ENCODE data around the gene PELI2. TPM values are rescaled to one million over a fixed set of nuclear protein-coding genes. Genes with fewer than 3 reads are reported as not detected.
"Not testable (repeated sequence)": the region's sequence is repeated elsewhere in the genome, so short reads cannot be mapped to it uniquely, and the experiment has no call there.

PELI2 gene
- total RNA-seq, 2 donors from 2014 or later = 16.0 to 17.5 TPM

GRCh38 chr14:56161658-56162057 is 43.4 kb downstream of the PELI2 start:
- intact Hi-C loops (cut with DNase I) = no loop called here
- no peak for DNase-seq (ENCODE audit: low spot score)

GRCh38 chr14:56162476-56162875 is 44.3 kb downstream of the PELI2 start:
- no peak for DNase-seq (ENCODE audit: low spot score)
- intact Hi-C loops (cut with DNase I) = no loop called here

GRCh38 chr14:56166579-56166978 is 48.4 kb downstream of the PELI2 start:
- DNase-seq (ENCODE audit: low spot score); intact Hi-C loops (cut with DNase I): not testable (repeated sequence)

GRCh38 chr14:56168007-56168616 is 49.9 kb downstream of the PELI2 start:
- intact Hi-C loops (cut with DNase I) = loop anchor here in 1 of 2 donors (1.0 kb wide), 1 partner anchor 33 kb away; no protein-coding TSS in a partner anchor
- no peak for DNase-seq (ENCODE audit: low spot score)

GRCh38 chr14:56170028-56170427 is 51.8 kb downstream of the PELI2 start:
- no peak for DNase-seq (ENCODE audit: low spot score)
- intact Hi-C loops (cut with DNase I) = no loop called here

GRCh38 chr14:56170877-56171422 is 52.7 kb downstream of the PELI2 start:
- intact Hi-C loops (cut with DNase I) = no loop called here

GRCh38 chr14:56172074-56172473 is 53.9 kb downstream of the PELI2 start:
- no peak for DNase-seq (ENCODE audit: low spot score)
- intact Hi-C loops (cut with DNase I) = no loop called here

More at GRCh38 chr14:56170877-56171422, 52.7 kb downstream of the PELI2 start:
- DNase-seq (ENCODE audit: low spot score) = no peak

GRCh38 chr14:56172571-56172971 is 54.4 kb downstream of the PELI2 start:
- DNase-seq (ENCODE audit: low spot score) = no peak
- intact Hi-C loops (cut with DNase I) = no loop called here

GRCh38 chr14:56173365-56173922 is 55.2 kb downstream of the PELI2 start:
- DNase-seq (ENCODE audit: low spot score) = no peak
- intact Hi-C loops (cut with DNase I) = no loop called here

- DNase-seq (ENCODE audit: low spot score) = no peak
- intact Hi-C loops (cut with DNase I) = no loop called here
Measured at GRCh38 chr14:56175773-56176172, 57.6 kb downstream of the PELI2 start.

GRCh38 chr14:56176530-56176929 is 58.3 kb downstream of the PELI2 start:
- intact Hi-C loops (cut with DNase I) = no loop called here
- no peak for DNase-seq (ENCODE audit: low spot score)

- no peak for DNase-seq (ENCODE audit: low spot score)
- intact Hi-C loops (cut with DNase I) = no loop called here
Measured at GRCh38 chr14:56177036-56177435, 58.8 kb downstream of the PELI2 start.

- DNase-seq (ENCODE audit: low spot score) = no peak
- intact Hi-C loops (cut with DNase I) = no loop called here
Measured at GRCh38 chr14:56180754-56181542, 62.7 kb downstream of the PELI2 start.

- intact Hi-C loops (cut with DNase I) = no loop called here
- DNase-seq (ENCODE audit: low spot score) = no peak
Measured at GRCh38 chr14:56181681-56182085, 63.5 kb downstream of the PELI2 start.

GRCh38 chr14:56182410-56182809 is 64.2 kb downstream of the PELI2 start:
- no peak for DNase-seq (ENCODE audit: low spot score)
- intact Hi-C loops (cut with DNase I) = no loop called here

GRCh38 chr14:56183631-56184157 is 65.5 kb downstream of the PELI2 start:
- intact Hi-C loops (cut with DNase I) = no loop called here
- DNase-seq (ENCODE audit: low spot score) = no peak

- intact Hi-C loops (cut with DNase I) = no loop called here
- no peak for DNase-seq (ENCODE audit: low spot score)
Measured at GRCh38 chr14:56185992-56186391, 67.8 kb downstream of the PELI2 start.

GRCh38 chr14:56187736-56188135 is 69.5 kb downstream of the PELI2 start:
- no peak for DNase-seq (ENCODE audit: low spot score)
- intact Hi-C loops (cut with DNase I) = no loop called here

GRCh38 chr14:56189307-56189706 is 71.1 kb downstream of the PELI2 start:
- intact Hi-C loops (cut with DNase I) = no loop called here
- DNase-seq (ENCODE audit: low spot score) = no peak

GRCh38 chr14:56193347-56193746 is 75.1 kb downstream of the PELI2 start:
- no peak for DNase-seq (ENCODE audit: low spot score)
- intact Hi-C loops (cut with DNase I) = no loop called here

All from posterior vena cava (tissue), 2 donors.